ENCODE results near the gene CXorf58. TPM values are rescaled to one million over a fixed set of nuclear protein-coding genes. Genes with fewer than 3 reads are reported as not detected.
"Not testable (repeated sequence)": the region's sequence is repeated elsewhere in the genome, so short reads cannot be mapped to it uniquely, and the experiment has no call there.

Gene CXorf58
- total RNA-seq, 1 experiment from 2014 or later, result not detected

DNA sequence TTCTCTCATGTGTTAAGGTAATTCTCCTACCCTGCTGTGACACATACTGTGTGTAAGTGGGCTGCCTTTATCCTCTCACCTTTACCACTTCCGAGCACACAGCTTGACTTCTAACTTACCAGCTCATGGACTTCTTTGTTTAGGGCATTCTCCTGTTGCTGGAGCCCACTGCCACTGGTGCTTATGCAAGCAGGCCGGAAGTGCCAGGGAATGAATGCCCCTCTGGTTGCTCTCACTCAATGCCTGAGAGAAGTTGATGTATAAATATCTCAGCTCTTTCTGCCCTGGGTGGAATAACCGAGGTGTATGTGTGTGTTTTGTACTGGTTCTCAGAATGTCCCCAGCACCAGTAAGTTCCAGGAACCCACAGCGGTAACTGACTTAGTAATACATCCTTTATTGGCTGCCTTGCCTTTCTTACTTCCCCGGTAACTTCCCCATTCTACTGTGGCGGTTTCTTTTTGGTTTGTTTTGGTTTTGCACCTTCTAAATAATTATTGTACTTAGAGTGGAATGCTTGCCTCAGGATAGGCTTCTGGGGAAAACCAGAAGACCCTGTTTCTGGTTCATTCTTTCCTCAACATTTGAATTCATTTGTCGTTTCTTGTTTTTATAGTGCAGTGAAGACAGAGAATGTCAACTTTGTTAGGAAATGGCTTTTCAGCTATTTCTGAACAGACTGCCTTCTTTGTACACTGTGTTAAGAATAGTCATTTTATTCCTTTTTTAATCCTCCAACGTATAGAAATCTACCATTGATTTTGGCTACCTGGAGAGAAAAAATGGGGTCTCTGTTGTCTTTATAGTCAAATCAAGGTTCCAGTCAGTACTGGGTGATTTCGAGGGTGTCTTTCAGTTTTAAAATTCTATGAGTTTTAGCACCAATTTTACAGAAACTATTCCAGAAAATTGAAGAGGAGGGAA is 45.4 kb downstream of the CXorf58 start:
- Histone ChIP-seq H3K27ac (no peak overlapping the region), H3K36me3 (no peaks in the 10 kb centered on the region), H3K9me3 (replicated peaks) (no peaks in the 10 kb centered on the region), H3K27me3 (replicated peaks) (no peaks in the 10 kb centered on the region), H3K4me1 (replicated peaks) (no peaks in the 10 kb centered on the region), H3K4me3 (no peak overlapping the region)
- no peak for DNase-seq (ENCODE audit: low read depth in 1 of 2, low spot score in 2 of 2)

DNA sequence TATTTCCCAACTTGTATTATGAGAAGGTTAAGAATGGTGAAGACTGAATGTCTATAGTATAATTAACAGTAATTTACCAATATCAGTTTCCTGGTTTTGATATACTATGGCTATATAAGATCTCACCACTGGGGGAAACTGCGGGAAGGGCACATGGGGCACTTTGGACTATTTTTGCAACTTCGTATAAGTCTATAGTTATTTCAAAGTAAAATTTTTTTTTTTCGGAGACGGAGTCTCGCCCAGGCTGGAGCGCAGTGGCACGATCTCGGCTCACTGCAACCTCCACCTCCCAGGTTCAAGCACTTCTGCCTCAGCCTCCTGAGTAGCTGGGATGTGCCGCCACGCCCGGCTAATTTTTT is 46.1 kb downstream of the CXorf58 start:
- no peaks in the 10 kb centered on the region for H3K36me3 ChIP-seq
- no peak overlapping the region for H3K4me3 ChIP-seq
- no peak overlapping the region for H3K27ac ChIP-seq
- no peaks in the 10 kb centered on the region for H3K4me1 ChIP-seq (replicated peaks)
- no peak for DNase-seq (ENCODE audit: low read depth in 1 of 2, low spot score in 2 of 2)
- H3K9me3 ChIP-seq (replicated peaks), result no peaks in the 10 kb centered on the region
- no peaks in the 10 kb centered on the region for H3K27me3 ChIP-seq (replicated peaks)

DNA sequence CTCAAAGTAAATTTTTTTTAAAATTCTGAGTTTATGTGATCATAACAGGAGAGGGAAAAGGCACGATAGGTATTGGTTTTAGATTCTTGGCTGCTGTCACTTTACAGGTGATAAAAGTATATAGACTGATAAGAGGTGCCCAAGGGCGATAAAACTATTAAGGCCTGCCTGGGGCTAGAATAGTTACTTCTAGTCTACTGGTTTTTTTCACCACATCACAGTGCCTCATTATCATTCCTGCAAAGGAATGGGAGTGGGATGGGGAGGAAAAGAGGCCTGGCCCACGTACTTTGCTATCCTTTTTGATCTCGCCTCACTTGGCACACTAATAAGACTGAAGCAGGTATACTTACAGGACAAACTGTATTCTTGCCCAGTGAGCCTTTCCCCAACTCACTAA is 46.6 kb downstream of the CXorf58 start:
- Histone ChIP-seq H3K27me3 (replicated peaks) (no peaks in the 10 kb centered on the region), H3K9me3 (replicated peaks) (no peaks in the 10 kb centered on the region), H3K4me1 (replicated peaks) (no peaks in the 10 kb centered on the region), H3K36me3 (no peaks in the 10 kb centered on the region), H3K4me3 (no peak overlapping the region), H3K27ac (no peak overlapping the region)
- no peak for DNase-seq (ENCODE audit: low read depth in 1 of 2, low spot score in 2 of 2)

GRCh38 chrX:23959781-23960180 is 52.0 kb downstream of the CXorf58 start:
- Histone ChIP-seq H3K27ac (no peak overlapping the region), H3K9me3 (replicated peaks) (no peaks in the 10 kb centered on the region), H3K36me3 (no peaks in the 10 kb centered on the region), H3K4me1 (replicated peaks) (no peaks in the 10 kb centered on the region), H3K4me3 (no peak overlapping the region), H3K27me3 (replicated peaks) (no peaks in the 10 kb centered on the region)
- DNase-seq (ENCODE audit: low read depth in 1 of 2, low spot score in 2 of 2), result no peak

GRCh38 chrX:23964191-23964590 is 56.4 kb downstream of the CXorf58 start:
- Histone ChIP-seq H3K9me3 (replicated peaks) (no peaks in the 10 kb centered on the region), H3K4me1 (replicated peaks) (no peaks in the 10 kb centered on the region), H3K36me3 (no peaks in the 10 kb centered on the region), H3K4me3 (no peak overlapping the region), H3K27ac (no peak overlapping the region), H3K27me3 (replicated peaks) (no peaks in the 10 kb centered on the region)
- no peak for DNase-seq (ENCODE audit: low read depth in 1 of 2, low spot score in 2 of 2)

DNA sequence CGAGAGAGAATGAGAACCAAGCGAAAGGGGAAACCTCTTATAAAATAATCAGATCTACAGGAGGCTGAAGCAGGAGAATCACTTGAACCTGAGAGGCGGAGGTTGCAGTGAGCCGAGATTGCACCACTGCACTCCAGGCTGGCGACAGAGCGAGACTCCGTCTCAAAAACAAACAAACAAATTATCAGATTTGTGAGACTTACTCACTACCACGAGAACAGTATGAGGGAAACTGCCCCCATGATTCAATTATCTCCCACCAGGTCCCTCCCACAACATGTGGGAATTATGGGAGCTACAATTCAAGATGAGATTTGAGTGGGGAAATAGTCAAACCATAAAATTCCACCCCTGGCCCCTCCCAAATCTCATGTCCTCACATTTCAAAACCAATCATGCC is 57.8 kb downstream of the CXorf58 start:
- not testable (repeated sequence) for H3K27me3 ChIP-seq (replicated peaks); H3K27ac ChIP-seq; H3K4me1 ChIP-seq (replicated peaks); DNase-seq (ENCODE audit: low read depth in 1 of 2, low spot score in 2 of 2); H3K36me3 ChIP-seq; H3K9me3 ChIP-seq (replicated peaks); H3K4me3 ChIP-seq

DNA sequence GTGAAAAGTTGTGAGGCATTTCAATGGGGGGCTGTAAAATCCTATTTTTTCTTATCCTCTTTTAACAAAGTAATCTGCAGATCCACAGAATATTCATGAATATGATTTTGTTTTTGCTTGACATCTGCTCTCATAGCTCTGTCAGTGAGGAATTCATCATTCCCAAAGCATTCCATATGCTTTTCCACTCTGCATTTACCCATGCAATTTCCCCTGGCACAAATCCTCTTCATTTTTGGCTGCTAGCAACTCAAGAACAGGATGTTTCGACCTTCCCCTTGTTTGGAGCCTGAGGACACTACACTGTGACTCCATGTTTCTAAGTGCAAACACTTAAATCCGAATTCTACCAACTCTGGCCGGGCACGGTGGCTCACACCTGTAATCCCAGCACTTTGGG is 70.7 kb downstream of the CXorf58 start:
- Histone ChIP-seq H3K27ac (no peak overlapping the region), H3K4me3 (no peak overlapping the region), H3K4me1 (replicated peaks) (0 out of 2 replicates have a peak, but pooled peaks cover 4% of the 10 kb centered on the region), H3K27me3 (replicated peaks) (no peaks in the 10 kb centered on the region), H3K36me3 (no peaks in the 10 kb centered on the region), H3K9me3 (replicated peaks) (no peaks in the 10 kb centered on the region)
- no peak for DNase-seq (ENCODE audit: low read depth in 1 of 2, low spot score in 2 of 2)

DNA sequence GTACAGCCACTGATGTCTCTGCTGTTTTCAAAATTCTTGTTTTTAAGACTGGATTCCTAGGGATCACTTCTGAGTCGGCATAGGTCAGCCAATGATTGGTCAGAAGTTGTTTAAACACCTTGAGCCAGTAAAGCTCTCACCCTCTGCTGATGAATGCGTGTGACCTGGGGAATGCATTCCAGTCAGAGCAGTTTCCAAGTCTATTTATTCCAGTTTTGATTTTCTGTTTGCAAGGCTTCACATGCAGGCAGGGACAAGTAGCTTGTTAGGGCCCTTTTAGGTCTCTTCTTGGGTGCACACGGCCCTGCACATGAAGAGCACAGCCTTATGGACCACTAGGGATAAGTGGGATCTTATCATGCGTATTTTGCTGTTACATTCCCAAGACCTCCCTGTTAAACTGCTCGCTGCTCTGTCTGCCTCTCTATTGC is 72.2 kb downstream of the CXorf58 start:
- H3K4me3 ChIP-seq, result no peak overlapping the region
- no peaks in the 10 kb centered on the region for H3K27me3 ChIP-seq (replicated peaks)
- H3K9me3 ChIP-seq (replicated peaks), result no peaks in the 10 kb centered on the region
- H3K36me3 ChIP-seq, result no peaks in the 10 kb centered on the region
- H3K27ac ChIP-seq, result no peak overlapping the region
- DNase-seq (ENCODE audit: low read depth in 1 of 2, low spot score in 2 of 2), result no peak
- H3K4me1 ChIP-seq (replicated peaks), result 0 out of 2 replicates have a peak, but pooled peaks cover 4% of the 10 kb centered on the region

GRCh38 chrX:23981222-23981621 is 73.4 kb downstream of the CXorf58 start:
- no peaks in the 10 kb centered on the region for H3K9me3 ChIP-seq (replicated peaks)
- H3K36me3 ChIP-seq, result 0 out of 2 replicates have a peak, but pooled peaks cover 1% of the 10 kb centered on the region
- H3K4me3 ChIP-seq, result no peak overlapping the region
- H3K4me1 ChIP-seq (replicated peaks), result 0 out of 2 replicates have a peak, but pooled peaks cover 4% of the 10 kb centered on the region
- DNase-seq (ENCODE audit: low read depth in 1 of 2, low spot score in 2 of 2), result no peak
- H3K27ac ChIP-seq, result no peak overlapping the region
- H3K27me3 ChIP-seq (replicated peaks), result no peaks in the 10 kb centered on the region

DNA sequence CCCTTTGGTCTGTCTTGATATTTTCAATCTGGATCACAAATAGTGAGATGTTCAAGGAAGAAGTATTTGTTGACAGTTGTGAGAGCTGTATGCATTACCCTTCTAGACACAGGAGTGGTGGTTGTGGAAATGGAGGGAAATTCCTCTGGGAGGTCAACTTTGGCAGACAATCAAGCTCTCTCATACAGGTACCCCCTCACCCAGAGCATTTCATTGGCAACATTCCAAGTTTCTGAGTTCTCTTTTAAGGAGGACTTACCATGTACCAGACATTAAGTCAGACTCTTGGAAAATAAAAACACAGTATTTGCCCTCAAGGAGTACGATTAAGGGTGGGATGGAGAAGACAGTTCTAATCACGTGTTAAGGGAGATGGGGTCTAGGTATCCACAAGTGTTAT is 73.9 kb downstream of the CXorf58 start:
- H3K9me3 ChIP-seq (replicated peaks), result no peaks in the 10 kb centered on the region
- no peak for DNase-seq (ENCODE audit: low read depth in 1 of 2, low spot score in 2 of 2)
- H3K36me3 ChIP-seq, result peaks cover 5% of the 10 kb centered on the region; the same call in 1 of the 2 replicates
- H3K27ac ChIP-seq, result no peak overlapping the region
- H3K4me1 ChIP-seq (replicated peaks), result 0 out of 2 replicates have a peak, but pooled peaks cover 4% of the 10 kb centered on the region
- no peak overlapping the region for H3K4me3 ChIP-seq
- no peaks in the 10 kb centered on the region for H3K27me3 ChIP-seq (replicated peaks)

- no peaks in the 10 kb centered on the region for H3K27me3 ChIP-seq (replicated peaks)
- peaks cover 9% of the 10 kb centered on the region; the same call in 1 of the 2 replicates for H3K36me3 ChIP-seq
- no peak overlapping the region for H3K4me3 ChIP-seq
- no peaks in the 10 kb centered on the region for H3K9me3 ChIP-seq (replicated peaks)
- H3K4me1 ChIP-seq (replicated peaks), result 0 out of 2 replicates have a peak, but pooled peaks cover 4% of the 10 kb centered on the region
- no peak for DNase-seq (ENCODE audit: low read depth in 1 of 2, low spot score in 2 of 2)
- H3K27ac ChIP-seq, result no peak overlapping the region
These were observed 75.1 kb downstream of the CXorf58 start for GRCh38 chrX:23982891-23983290.

Other genes with a start within 250 kb of the CXorf58 start
- 176 and 357 TPM in 2 replicates for gene PRDX4, start 240.5 kb upstream of the CXorf58 start, total RNA-seq (2014; rRNA removed; shearing (Covaris generic))
- gene ACOT9, start 164.7 kb upstream of the CXorf58 start, total RNA-seq (2014; rRNA removed; shearing (Covaris generic)), result 68.9 and 91.6 TPM in 2 replicates
- gene SAT1, start 124.8 kb upstream of the CXorf58 start, total RNA-seq (2014; rRNA removed; shearing (Covaris generic)), result 60.2 and 114 TPM in 2 replicates
- 28.0 and 39.4 TPM in 2 replicates for gene APOO, start 68 bp upstream of the CXorf58 start, total RNA-seq (2014; rRNA removed; shearing (Covaris generic))
- 9.4 and 12.8 TPM in 2 replicates for gene KLHL15, start 119.2 kb downstream of the CXorf58 start, total RNA-seq (2014; rRNA removed; shearing (Covaris generic))
- 100 and 162 TPM in 2 replicates for gene EIF2S3, start 146.9 kb downstream of the CXorf58 start, total RNA-seq (2014; rRNA removed; shearing (Covaris generic))
- 15.6 and 29.9 TPM in 2 replicates for gene ZFX, start 241.7 kb downstream of the CXorf58 start, total RNA-seq (2014; rRNA removed; shearing (Covaris generic))